Ascending aorta (tissue), 2 donors: Measurements from ENCODE around the gene ZNF329. TPM values are rescaled to one million over a fixed set of nuclear protein-coding genes. Genes with fewer than 3 reads are reported as not detected.

Experiments
- DNase-seq, 2 donors: peaks; one replicate each; pipeline ENCODE4 v3.0.0-alpha.2; 2019; ENCODE audit warnings: low spot score in 2 of 2
- H3K27ac ChIP-seq, 2 donors: fragments of 200-600 bp; sonication (generic); one replicate each; pipeline ENCODE4 v1.5.1; 2016 to 2017; ENCODE audit warnings: mild to moderate bottlenecking in 1 of 2
- H3K27me3 ChIP-seq: fragments of 200-600 bp; sonication (generic); one replicate; pipeline ENCODE4 v1.5.1; 2017
- H3K36me3 ChIP-seq, 2 donors: fragments of 200-600 bp; sonication (generic); one replicate each; pipeline ENCODE4 v1.5.1; 2016
- H3K4me1 ChIP-seq, 2 donors: fragments of 200-600 bp; sonication (generic); one replicate each; pipeline ENCODE4 v1.5.1; 2016 to 2017; ENCODE audit warnings: mild to moderate bottlenecking in 1 of 2
- H3K4me3 ChIP-seq, 2 donors: fragments of 200-600 bp; sonication (generic); one replicate each; pipeline ENCODE4 v1.5.1; 2016 to 2017; ENCODE audit warnings: mild to moderate bottlenecking in 1 of 2
- H3K9me3 ChIP-seq, 2 donors: fragments of 200-600 bp; sonication (generic); one replicate each; pipeline ENCODE4 v1.5.1; 2016
- intact Hi-C: fragments of 100-400 bp; cut with DNase I; formaldehyde crosslinking; loops from one replicate; pipeline ENCODE4 v1.15.1; 2023
- total RNA-seq: library from RNA; depleted of rRNA; stranded (reverse); fragments of >200 nt; gene quantifications from one replicate; pipeline ENCODE4 v1.1.0, GENCODE V29; 2016
- TF ChIP-seq, protein P1 (sequence below), 3 experiments: fragments of 200-600 bp in 2 of 3; fragments of 450-650 bp in 1 of 3; sonication (generic) in 2 of 3; IDR thresholded peaks; one replicate each; pipeline ENCODE4 v1.5.1; 2016 to 2019; ENCODE audit warnings: antibody characterized with exemption in 3 of 3, mild to moderate bottlenecking in 1 of 3, moderate library complexity in 1 of 3

Gene ZNF329
- total RNA-seq, 1 donor from 2014 or later: 3.8 TPM

DNA sequence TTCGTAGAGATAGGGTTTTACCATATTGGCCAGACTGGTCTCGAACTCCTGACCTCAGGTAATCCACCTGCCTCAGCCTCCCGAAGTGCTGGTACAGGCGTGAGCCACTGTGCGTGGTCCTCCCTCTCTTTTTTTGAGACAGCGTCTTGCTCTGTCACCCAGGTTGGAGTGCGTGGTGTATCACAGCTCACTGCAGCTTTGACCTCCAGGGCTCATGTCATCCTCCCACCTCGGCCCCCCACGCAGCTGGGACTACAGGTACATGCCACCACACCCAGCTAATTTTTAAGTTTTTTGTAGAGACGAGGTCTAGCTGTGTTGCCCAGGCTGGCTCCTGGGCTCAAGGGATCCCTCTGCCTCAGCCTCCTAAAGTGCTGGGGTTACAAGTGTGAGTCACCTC is 70.8 kb downstream of the ZNF329 start:
- no peak overlapping the region for H3K27ac ChIP-seq
- H3K4me1 ChIP-seq: no peaks in the 10 kb centered on the region
- no peak for DNase-seq
- intact Hi-C loops: no loop called here
- no peak overlapping the region for H3K4me3 ChIP-seq
- H3K9me3 ChIP-seq: peaks cover 47 to 100% of the 10 kb centered on the region in 2 donors
- H3K36me3 ChIP-seq: peaks cover 15 to 21% of the 10 kb centered on the region in 2 donors
- TF ChIP-seq, protein P1, sequence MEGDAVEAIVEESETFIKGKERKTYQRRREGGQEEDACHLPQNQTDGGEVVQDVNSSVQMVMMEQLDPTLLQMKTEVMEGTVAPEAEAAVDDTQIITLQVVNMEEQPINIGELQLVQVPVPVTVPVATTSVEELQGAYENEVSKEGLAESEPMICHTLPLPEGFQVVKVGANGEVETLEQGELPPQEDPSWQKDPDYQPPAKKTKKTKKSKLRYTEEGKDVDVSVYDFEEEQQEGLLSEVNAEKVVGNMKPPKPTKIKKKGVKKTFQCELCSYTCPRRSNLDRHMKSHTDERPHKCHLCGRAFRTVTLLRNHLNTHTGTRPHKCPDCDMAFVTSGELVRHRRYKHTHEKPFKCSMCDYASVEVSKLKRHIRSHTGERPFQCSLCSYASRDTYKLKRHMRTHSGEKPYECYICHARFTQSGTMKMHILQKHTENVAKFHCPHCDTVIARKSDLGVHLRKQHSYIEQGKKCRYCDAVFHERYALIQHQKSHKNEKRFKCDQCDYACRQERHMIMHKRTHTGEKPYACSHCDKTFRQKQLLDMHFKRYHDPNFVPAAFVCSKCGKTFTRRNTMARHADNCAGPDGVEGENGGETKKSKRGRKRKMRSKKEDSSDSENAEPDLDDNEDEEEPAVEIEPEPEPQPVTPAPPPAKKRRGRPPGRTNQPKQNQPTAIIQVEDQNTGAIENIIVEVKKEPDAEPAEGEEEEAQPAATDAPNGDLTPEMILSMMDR (IDR thresholded peaks at IDR 0.05): no peak
- H3K27me3 ChIP-seq: no peaks in the 10 kb centered on the region

Other genes starting within 250 kb of the ZNF329 start
- 2.3 TPM for gene ZNF417, start 234.2 kb downstream of the ZNF329 start, total RNA-seq
- gene ZNF418, start 215.4 kb downstream of the ZNF329 start, total RNA-seq: 0.21 TPM
- gene ZNF256, start 203.1 kb downstream of the ZNF329 start, total RNA-seq: 3.8 TPM
- gene C19orf18, start 176.3 kb downstream of the ZNF329 start, total RNA-seq: not detected
- gene ZNF606, start 148.0 kb downstream of the ZNF329 start, total RNA-seq: 1.5 TPM
- gene ZSCAN1, start 116.8 kb downstream of the ZNF329 start, total RNA-seq: not detected
- gene ZNF135, start 91.5 kb downstream of the ZNF329 start, total RNA-seq: 3.7 TPM
- gene ZSCAN18, start 52.6 kb downstream of the ZNF329 start, total RNA-seq: 181 TPM
- 14.7 TPM for gene ZNF274, start 32.3 kb upstream of the ZNF329 start, total RNA-seq
- 3.9 TPM for gene ZNF544, start 78.1 kb upstream of the ZNF329 start, total RNA-seq
- gene ZNF8, start 128.2 kb upstream of the ZNF329 start, total RNA-seq: 6.0 TPM
- 35.0 TPM for gene ERVK3-1, start 154.6 kb upstream of the ZNF329 start, total RNA-seq
- 1.9 TPM for gene ZSCAN22, start 176.2 kb upstream of the ZNF329 start, total RNA-seq
- 0.32 TPM for gene A1BG, start 202.7 kb upstream of the ZNF329 start, total RNA-seq
- not detected for gene ZNF497, start 212.0 kb upstream of the ZNF329 start, total RNA-seq
- not detected for gene ZNF837, start 230.2 kb upstream of the ZNF329 start, total RNA-seq
- 1,483 TPM for gene RPS5, start 236.5 kb upstream of the ZNF329 start, total RNA-seq
- gene RNF225, start 244.9 kb upstream of the ZNF329 start, total RNA-seq: not detected